HG02885 (cell line): ENCODE data around the gene CRY2.
A peak's percentile ranks its signal among the peaks of the same experiment; 100 is the strongest.
"Not testable (repeated sequence)": the region's sequence is repeated elsewhere in the genome, so short reads cannot be mapped to it uniquely, and the experiment has no call there.

Experiments
- ATAC-seq: cut with Tn5 transposase; IDR thresholded peaks from one replicate; pipeline ENCODE4 v1.9.1; 2021; ENCODE audit warnings: mild to moderate bottlenecking; ENCODE audit not compliant: unreplicated experiment, poor library complexity

CRY2 gene

GRCh38 chr11:45846974-45847910 lies at the start of gene CRY2:
Gene CRY2 (plus strand): TSS chr11:45847475. CDS start chr11:45847491, 16 bp downstream.
- ATAC-seq, result peak; percentile 94

GRCh38 chr11:45798793-45799441 lies 48.4 kb upstream of the CRY2 start:
- ATAC-seq, result no peak

GRCh38 chr11:45799562-45799961 lies 47.7 kb upstream of the CRY2 start:
- no peak for ATAC-seq

- ATAC-seq, result no peak
These were observed 47.0 kb upstream of the CRY2 start for GRCh38 chr11:45800261-45800660.

GRCh38 chr11:45801723-45802315 lies 45.5 kb upstream of the CRY2 start:
- ATAC-seq, result no peak

GRCh38 chr11:45802531-45803317 lies 44.6 kb upstream of the CRY2 start:
- no peak for ATAC-seq

GRCh38 chr11:45803971-45804760 lies 43.1 kb upstream of the CRY2 start:
- peak; percentile 30 for ATAC-seq

- ATAC-seq, result peak; percentile 94
These were observed 42.4 kb upstream of the CRY2 start, which contains the start of gene SLC35C1 for GRCh38 chr11:45804761-45805304. Gene SLC35C1 (plus strand): TSS chr11:45805149. CDS start chr11:45805802, 653 bp downstream.

- ATAC-seq, result no peak
These were observed 41.8 kb upstream of the CRY2 start for GRCh38 chr11:45805305-45806071.

- no peak for ATAC-seq
These were observed 41.0 kb upstream of the CRY2 start for GRCh38 chr11:45806072-45806933.

- ATAC-seq, result no peak
These were observed 40.1 kb upstream of the CRY2 start for GRCh38 chr11:45806937-45807791.

- ATAC-seq, result no peak
These were observed 39.5 kb upstream of the CRY2 start for GRCh38 chr11:45807792-45808238.

- not testable (repeated sequence) for ATAC-seq
These were observed 38.8 kb upstream of the CRY2 start for GRCh38 chr11:45808427-45808826.

- ATAC-seq, result no peak
These were observed 37.5 kb upstream of the CRY2 start for GRCh38 chr11:45809456-45810395.

GRCh38 chr11:45810431-45811108 lies 36.7 kb upstream of the CRY2 start:
- no peak for ATAC-seq
